CD14-positive monocyte (primary cell): ENCODE data around the gene ALDH3A2. TPM values are rescaled to one million over a fixed set of nuclear protein-coding genes. Genes with fewer than 3 reads are reported as not detected.

Experiments used
- DNase-seq, 3 donors: peaks; one replicate each; pipeline ENCODE4 v3.0.0-alpha.2; 2011 to 2022
- H2AFZ ChIP-seq: 2 replicates; pipeline ENCODE4 v1.6.0; 2012; ENCODE audit warnings: mild to moderate bottlenecking, low read depth, low read length, inconsistent platforms; ENCODE audit not compliant: insufficient read depth, poor library complexity, severe bottlenecking
- H3K27ac ChIP-seq, 2 donors: 1 replicate in 1 of 2; 2 replicates in 1 of 2; pipeline ENCODE4 v1.5.1; 2012 to 2013; ENCODE audit warnings: low read length in 2 of 2, control low read depth in 1 of 2, inconsistent platforms in 1 of 2, low read depth in 1 of 2, mild to moderate bottlenecking in 1 of 2
- H3K27me3 ChIP-seq, 2 donors: one replicate each; pipeline versions ENCODE4 v1.6.0 to v1.6.1; 2011 to 2013; ENCODE audit warnings: low read length in 2 of 2; ENCODE audit not compliant: control insufficient read depth in 2 of 2, insufficient read depth in 2 of 2
- H3K36me3 ChIP-seq, 2 donors: replicated peaks in 1 of 2; 1 replicate in 1 of 2; 2 replicates in 1 of 2; pipeline versions ENCODE4 v1.5.1 to v1.6.1; 2012 to 2013; ENCODE audit warnings: low read length in 2 of 2, control low read depth in 1 of 2, inconsistent platforms in 1 of 2, mild to moderate bottlenecking in 1 of 2; ENCODE audit not compliant: insufficient read depth in 2 of 2, control insufficient read depth in 1 of 2
- H3K4me1 ChIP-seq, 2 donors: 1 replicate in 1 of 2; 2 replicates in 1 of 2; pipeline versions ENCODE4 v1.5.1 to v1.6.1; 2012 to 2013; ENCODE audit warnings: low read length in 2 of 2, control low read depth in 1 of 2, inconsistent platforms in 1 of 2, mild to moderate bottlenecking in 1 of 2, moderate library complexity in 1 of 2; ENCODE audit not compliant: insufficient read depth in 2 of 2, control insufficient read depth in 1 of 2
- H3K4me2 ChIP-seq: replicated peaks from 2 replicates; pipeline ENCODE3; 2012; ENCODE audit warnings: low read length, moderate library complexity, mild to moderate bottlenecking; ENCODE audit not compliant: poor library complexity, severe bottlenecking; ENCODE audit errors: extremely low read depth
- H3K4me3 ChIP-seq, 3 experiments: fragments of 200-600 bp in 1 of 3; sonication (generic) in 1 of 3; replicated peaks in 1 of 3; 1 replicate in 2 of 3; 2 replicates in 1 of 3; pipeline ENCODE4 v1.5.1; 2011 to 2013; ENCODE audit warnings: low read length in 3 of 3, mild to moderate bottlenecking in 3 of 3, control low read depth in 2 of 3, low read depth in 2 of 3, inconsistent platforms in 1 of 3, moderate library complexity in 1 of 3
- H3K79me2 ChIP-seq: 2 replicates; pipeline ENCODE4 v1.6.0; 2012; ENCODE audit warnings: mild to moderate bottlenecking, control low read depth, inconsistent platforms, low read length, moderate library complexity; ENCODE audit not compliant: insufficient read depth
- H3K9ac ChIP-seq: 2 replicates; pipeline ENCODE4 v1.6.0; 2017; ENCODE audit warnings: low read length, mild to moderate bottlenecking; ENCODE audit not compliant: insufficient read depth, poor library complexity, severe bottlenecking
- H3K9me3 ChIP-seq, 2 donors: replicated peaks in 1 of 2; 1 replicate in 1 of 2; 2 replicates in 1 of 2; pipeline versions ENCODE4 v1.5.1 to v1.6.1; 2012 to 2013; ENCODE audit warnings: low read length in 2 of 2, control low read depth in 1 of 2; ENCODE audit not compliant: control insufficient read depth in 1 of 2, insufficient read depth in 1 of 2
- H4K20me1 ChIP-seq: 2 replicates; pipeline ENCODE4 v1.6.0; 2012; ENCODE audit warnings: mild to moderate bottlenecking, low read length, control low read depth, moderate library complexity; ENCODE audit not compliant: insufficient read depth
- H3K27ac Mint-ChIP-seq, 7 donors: one replicate each; pipeline ENCODE4 v1.8.0; 2020; ENCODE audit warnings: mild to moderate bottlenecking in 7 of 7, mixed read lengths in 7 of 7, moderate library complexity in 6 of 7, inconsistent platforms in 2 of 7
- H3K27me3 Mint-ChIP-seq, 3 donors: one replicate each; pipeline ENCODE4 v1.8.0; 2021 to 2022; ENCODE audit warnings: low read depth in 3 of 3, mild to moderate bottlenecking in 3 of 3, mixed read lengths in 3 of 3, moderate library complexity in 3 of 3, inconsistent platforms in 1 of 3
- H3K36me3 Mint-ChIP-seq, 2 donors: one replicate each; pipeline ENCODE4 v1.8.0; 2020; ENCODE audit warnings: mixed read lengths in 2 of 2, inconsistent platforms in 1 of 2, mild to moderate bottlenecking in 1 of 2
- H3K4me1 Mint-ChIP-seq: one replicate; pipeline ENCODE4 v1.8.0; 2020; ENCODE audit warnings: mild to moderate bottlenecking, mixed read lengths
- H3K4me3 Mint-ChIP-seq, 2 donors: one replicate each; pipeline ENCODE4 v1.8.0; 2020; ENCODE audit warnings: mild to moderate bottlenecking in 2 of 2, mixed read lengths in 2 of 2, moderate library complexity in 1 of 2
- H3K9me3 Mint-ChIP-seq, 7 donors: one replicate each; pipeline ENCODE4 v1.8.0; 2020 to 2022; ENCODE audit warnings: mixed read lengths in 7 of 7, mild to moderate bottlenecking in 6 of 7, moderate library complexity in 6 of 7, inconsistent platforms in 2 of 7
- WGBS: methylation state at CpG from one replicate; pipeline ENCODE4 v1.1.5; 2013; ENCODE audit warnings: missing lambda C conversion rate; ENCODE audit not compliant: insufficient coverage; 5-methylcytosine and 5-hydroxymethylcytosine counted together
- intact Hi-C, 2 donors: fragments of 100-400 bp; cut with micrococcal nuclease; formaldehyde crosslinking; loops; one replicate each; pipeline versions ENCODE4 v1.15.0 to v1.15.1; 2023
- polyA plus RNA-seq, 3 donors: library from polyadenylated mRNA; depleted of rRNA in 1 of 3; unstranded in 2 of 3; stranded (reverse) in 1 of 3; fragments of 300-500 nt in 2 of 3; fragments of >200 nt in 1 of 3; fragmentation: Illumina TruSeq in 2 of 3; gene quantifications; 1 replicate in 2 of 3; 2 replicates in 1 of 3; pipeline ENCODE4 v1.2.3, GENCODE V29; 2012 to 2021
- TF ChIP-seq, protein P1 (sequence below): fragments of 200-600 bp; IDR thresholded peaks from one replicate; pipeline ENCODE4 v1.8.0; 2022; ENCODE audit warnings: antibody characterized with exemption, mild to moderate bottlenecking

ALDH3A2 gene
- polyA plus RNA-seq, 3 donors: 22.5 to 58.0 (median 50.3) TPM

DNA sequence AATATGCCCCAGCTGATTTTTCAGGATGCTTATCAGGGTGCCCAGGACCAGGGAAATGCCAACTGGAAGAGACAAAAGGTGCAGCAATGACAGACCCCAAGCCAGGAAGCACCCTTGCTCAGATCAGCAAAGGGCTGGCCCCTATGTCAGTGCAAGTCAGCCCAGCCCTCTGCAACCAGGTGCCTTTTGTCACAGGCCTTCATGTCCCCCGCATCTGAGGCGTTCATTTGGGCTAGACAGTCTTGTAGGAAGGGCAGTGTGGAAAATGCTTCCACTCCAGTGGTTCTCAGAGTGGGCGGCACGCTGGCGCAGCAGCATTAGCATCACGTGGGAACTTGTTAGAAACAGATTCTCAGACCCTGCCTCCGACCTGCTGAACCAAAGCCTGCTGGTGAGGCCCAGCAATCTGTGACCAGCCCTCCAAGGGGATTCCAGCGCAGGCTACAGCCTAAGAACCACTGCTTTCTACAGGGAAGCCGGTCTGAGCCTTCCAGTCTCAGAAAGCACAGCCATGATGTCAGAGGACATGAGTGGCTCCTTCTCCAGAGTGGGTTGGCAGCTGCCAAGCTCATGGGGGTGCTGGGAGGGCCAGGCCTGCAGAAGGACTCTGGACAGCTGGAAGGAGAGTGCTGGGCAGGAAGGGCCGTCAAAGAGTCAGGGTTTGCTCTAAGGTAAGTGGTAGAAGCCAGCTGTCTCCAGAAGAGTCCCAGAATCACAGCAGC is 54.7 kb downstream of the ALDH3A2 start:
- Histone ChIP-seq H3K36me3 (no peaks in the 10 kb centered on the region), H4K20me1 (no peaks in the 10 kb centered on the region), H3K4me3 (no peak overlapping the region), H3K27ac (no peak overlapping the region), H3K4me2 (no peak overlapping the region), H2AFZ (no peak overlapping the region), H3K4me1 (peaks cover 8% of the 10 kb centered on the region in 2 donors), H3K9me3 (no peaks in the 10 kb centered on the region), H3K27me3 (no peaks in the 10 kb centered on the region), H3K79me2 (no peaks in the 10 kb centered on the region), H3K9ac (no peak overlapping the region)
- H3K9me3 Mint-ChIP-seq: no peaks in the 10 kb centered on the region
- H3K27ac Mint-ChIP-seq: no peak overlapping the region
- intact Hi-C loops: loop anchor here in 1 of 2 donors (5.0 kb wide), 1 partner anchor 44 kb away; the partner anchor contains the start of gene ALDH3A1
- peaks cover 0 to 2% (median 0%) of the 10 kb centered on the region in 3 donors for H3K27me3 Mint-ChIP-seq
- H3K4me3 Mint-ChIP-seq: no peak overlapping the region
- TF ChIP-seq, protein P1, sequence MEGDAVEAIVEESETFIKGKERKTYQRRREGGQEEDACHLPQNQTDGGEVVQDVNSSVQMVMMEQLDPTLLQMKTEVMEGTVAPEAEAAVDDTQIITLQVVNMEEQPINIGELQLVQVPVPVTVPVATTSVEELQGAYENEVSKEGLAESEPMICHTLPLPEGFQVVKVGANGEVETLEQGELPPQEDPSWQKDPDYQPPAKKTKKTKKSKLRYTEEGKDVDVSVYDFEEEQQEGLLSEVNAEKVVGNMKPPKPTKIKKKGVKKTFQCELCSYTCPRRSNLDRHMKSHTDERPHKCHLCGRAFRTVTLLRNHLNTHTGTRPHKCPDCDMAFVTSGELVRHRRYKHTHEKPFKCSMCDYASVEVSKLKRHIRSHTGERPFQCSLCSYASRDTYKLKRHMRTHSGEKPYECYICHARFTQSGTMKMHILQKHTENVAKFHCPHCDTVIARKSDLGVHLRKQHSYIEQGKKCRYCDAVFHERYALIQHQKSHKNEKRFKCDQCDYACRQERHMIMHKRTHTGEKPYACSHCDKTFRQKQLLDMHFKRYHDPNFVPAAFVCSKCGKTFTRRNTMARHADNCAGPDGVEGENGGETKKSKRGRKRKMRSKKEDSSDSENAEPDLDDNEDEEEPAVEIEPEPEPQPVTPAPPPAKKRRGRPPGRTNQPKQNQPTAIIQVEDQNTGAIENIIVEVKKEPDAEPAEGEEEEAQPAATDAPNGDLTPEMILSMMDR: no peak
- H3K36me3 Mint-ChIP-seq: no peaks in the 10 kb centered on the region
- 92% methylated on average over 8 of the region's 10 CpGs for WGBS
- DNase-seq: no peak
- H3K4me1 Mint-ChIP-seq: peaks cover 13% of the 10 kb centered on the region

DNA sequence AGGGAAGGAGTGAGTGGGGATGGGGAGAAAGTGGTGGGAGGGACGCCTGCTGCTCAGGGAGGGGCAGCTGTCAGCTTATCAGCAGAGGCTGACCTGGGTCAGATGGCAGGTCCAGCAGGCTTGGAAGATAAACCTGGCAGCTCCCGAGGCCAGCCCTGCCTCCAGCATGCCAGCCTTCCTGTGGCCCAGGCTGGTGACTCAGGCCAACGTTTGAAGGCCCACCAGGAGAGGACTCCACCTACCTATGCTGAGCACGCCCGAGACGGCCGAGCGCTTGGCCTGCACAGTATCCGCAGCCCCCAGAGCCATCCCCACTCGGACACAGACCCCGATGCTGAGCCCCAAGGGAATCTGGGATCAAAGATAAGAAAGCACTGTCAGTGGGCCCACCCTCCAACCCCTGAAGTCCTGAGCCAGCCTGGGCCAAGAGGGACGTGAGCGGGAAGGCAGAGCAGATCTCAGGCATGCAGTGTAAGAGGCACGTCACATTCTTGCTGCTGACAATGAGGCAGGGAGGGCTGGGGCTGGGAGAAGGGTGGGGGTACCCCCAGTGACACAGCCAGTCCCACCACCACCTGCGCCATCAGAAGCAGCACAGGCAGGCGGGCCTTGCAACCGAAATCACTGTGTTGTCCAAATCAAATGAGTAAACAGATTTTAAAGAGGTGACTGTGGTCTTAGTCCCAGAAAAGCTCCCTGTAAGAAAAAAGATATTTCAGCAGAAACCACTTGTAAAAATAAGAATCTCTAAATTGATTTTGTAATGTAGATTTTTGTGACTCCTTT is 55.5 kb downstream of the ALDH3A2 start:
- Mint-ChIP-seq H3K36me3 (no peaks in the 10 kb centered on the region), H3K27ac (no peak overlapping the region), H3K27me3 (peaks cover 0 to 2% (median 0%) of the 10 kb centered on the region in 3 donors), H3K9me3 (no peaks in the 10 kb centered on the region), H3K4me1 (peaks cover 13% of the 10 kb centered on the region), H3K4me3 (no peak overlapping the region)
- TF ChIP-seq, protein P1: no peak
- no peak overlapping the region for H2AFZ ChIP-seq
- H3K4me1 ChIP-seq: peaks cover 8% of the 10 kb centered on the region in 2 donors
- 95% methylated on average over 7 of the region's 17 CpGs for WGBS
- H3K9ac ChIP-seq: no peak overlapping the region
- DNase-seq: no peak
- H4K20me1 ChIP-seq: no peaks in the 10 kb centered on the region
- no peak overlapping the region for H3K27ac ChIP-seq
- no peaks in the 10 kb centered on the region for H3K27me3 ChIP-seq
- intact Hi-C loops: loop anchor here in 1 of 2 donors (5.0 kb wide), 1 partner anchor 43 kb away; the partner anchor contains the start of gene ALDH3A1
- no peak overlapping the region for H3K4me3 ChIP-seq
- H3K79me2 ChIP-seq: no peaks in the 10 kb centered on the region
- H3K36me3 ChIP-seq: no peaks in the 10 kb centered on the region
- no peaks in the 10 kb centered on the region for H3K9me3 ChIP-seq
- H3K4me2 ChIP-seq: no peak overlapping the region
